ENCODE measurements around the gene MAML2. TPM values are rescaled to one million over a fixed set of nuclear protein-coding genes. Genes with fewer than 3 reads are reported as not detected.

The MAML2 gene
- total RNA-seq, 1 donor = 48.2 TPM

DNA sequence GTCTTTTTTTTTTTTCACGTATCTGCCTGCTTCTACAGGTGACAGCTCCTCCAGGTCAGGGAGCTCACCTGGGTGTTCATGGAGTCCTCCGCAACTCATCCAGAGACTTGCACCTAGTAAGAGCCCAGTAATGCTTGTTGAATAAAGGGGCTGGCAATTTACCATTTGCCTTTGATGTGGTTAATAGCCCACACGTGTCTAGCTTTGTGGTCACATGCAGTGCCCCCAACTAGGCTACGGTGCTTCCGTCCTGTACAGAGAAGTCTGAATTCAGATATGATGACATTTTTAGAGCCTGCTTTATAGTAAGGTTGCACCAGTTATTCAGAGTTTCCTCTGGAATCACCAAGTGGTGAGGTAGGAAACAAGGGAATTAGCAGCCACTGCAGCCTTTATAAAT is 219.7 kb downstream of the MAML2 start:
- no peaks in the 10 kb centered on the region for H3K27me3 ChIP-seq (ENCODE audit: insufficient read depth, low read length)
- H3K9me3 ChIP-seq (ENCODE audit: low read depth, low read length) = no peaks in the 10 kb centered on the region

DNA sequence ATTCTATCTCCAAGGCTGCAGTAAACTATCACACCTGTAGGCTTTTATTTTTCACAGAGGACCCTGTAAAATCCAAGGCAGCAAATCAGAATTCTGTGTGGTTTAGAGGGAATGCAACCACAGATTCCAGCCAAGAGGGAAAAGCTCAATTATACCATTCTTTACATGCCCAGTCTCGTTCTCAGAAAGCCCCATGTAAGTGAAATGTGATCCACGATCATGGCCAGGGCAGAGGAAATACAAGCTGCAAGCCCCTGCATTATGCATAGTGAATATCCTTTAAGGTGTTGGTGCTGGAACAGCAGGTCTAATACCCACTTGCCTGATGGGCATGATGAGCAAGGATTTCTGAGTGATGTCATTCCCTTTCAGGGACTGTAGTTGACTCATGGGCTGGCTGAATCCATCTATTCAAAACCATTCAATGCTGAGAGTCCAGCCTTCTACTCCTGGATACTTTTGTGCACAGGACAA is 220.4 kb downstream of the MAML2 start:
- H3K9me3 ChIP-seq (ENCODE audit: low read depth, low read length) = no peaks in the 10 kb centered on the region
- no peak overlapping the region for H3K4me3 ChIP-seq (ENCODE audit: low read length)
- H3K27me3 ChIP-seq (ENCODE audit: insufficient read depth, low read length) = no peaks in the 10 kb centered on the region
- peaks cover 3% of the 10 kb centered on the region for H3K4me1 ChIP-seq (ENCODE audit: insufficient read depth, low read length)

More for the DNA sequence above, 219.7 kb downstream of the MAML2 start:
- peaks cover 3% of the 10 kb centered on the region for H3K4me1 ChIP-seq (ENCODE audit: insufficient read depth, low read length)
- no peak overlapping the region for H3K4me3 ChIP-seq (ENCODE audit: low read length)

DNA sequence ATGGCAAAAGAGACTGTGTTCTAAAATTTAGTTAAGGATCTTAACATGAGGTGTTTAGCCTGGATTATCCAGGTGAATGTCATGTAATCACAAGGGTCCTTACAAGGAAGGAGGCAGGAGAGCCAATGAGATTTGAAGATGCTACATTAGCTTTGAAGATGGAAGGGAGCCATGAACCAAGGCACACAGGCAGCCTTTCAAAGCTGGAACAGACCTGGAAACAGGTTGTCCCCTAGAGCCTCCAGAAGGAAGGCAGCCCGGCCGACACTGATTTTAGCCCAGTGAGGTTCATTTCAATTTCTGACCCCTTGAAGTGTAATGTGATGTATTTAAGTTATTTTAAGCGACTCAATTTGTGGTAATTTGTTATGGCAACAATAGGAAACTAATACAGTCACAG is 223.8 kb downstream of the MAML2 start:
- Histone ChIP-seq H3K27me3 (ENCODE audit: insufficient read depth, low read length) (no peaks in the 10 kb centered on the region), H3K4me1 (ENCODE audit: insufficient read depth, low read length) (no peaks in the 10 kb centered on the region), H3K9me3 (ENCODE audit: low read depth, low read length) (no peaks in the 10 kb centered on the region), H3K4me3 (ENCODE audit: low read length) (no peak overlapping the region)

DNA sequence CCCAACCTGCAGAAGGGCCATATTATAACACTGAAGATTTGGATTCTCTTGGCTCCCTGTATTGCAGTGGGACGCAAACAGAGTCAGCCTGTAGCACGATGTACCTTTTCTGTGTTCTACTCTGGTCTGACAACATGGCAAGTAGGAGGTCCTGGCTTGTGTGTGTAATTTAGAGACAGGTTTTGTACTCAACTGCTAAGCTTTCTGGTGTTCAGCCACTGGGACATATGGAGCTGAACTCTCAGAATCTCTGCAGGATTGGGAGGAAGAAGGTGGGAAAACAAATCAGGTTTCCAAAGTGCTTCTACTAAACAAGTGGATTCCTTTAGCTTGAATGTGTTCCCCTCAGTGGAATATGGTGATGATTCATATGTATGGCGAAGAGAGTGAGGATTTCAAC is 226.6 kb downstream of the MAML2 start:
- no peaks in the 10 kb centered on the region for H3K4me1 ChIP-seq (ENCODE audit: insufficient read depth, low read length)

DNA sequence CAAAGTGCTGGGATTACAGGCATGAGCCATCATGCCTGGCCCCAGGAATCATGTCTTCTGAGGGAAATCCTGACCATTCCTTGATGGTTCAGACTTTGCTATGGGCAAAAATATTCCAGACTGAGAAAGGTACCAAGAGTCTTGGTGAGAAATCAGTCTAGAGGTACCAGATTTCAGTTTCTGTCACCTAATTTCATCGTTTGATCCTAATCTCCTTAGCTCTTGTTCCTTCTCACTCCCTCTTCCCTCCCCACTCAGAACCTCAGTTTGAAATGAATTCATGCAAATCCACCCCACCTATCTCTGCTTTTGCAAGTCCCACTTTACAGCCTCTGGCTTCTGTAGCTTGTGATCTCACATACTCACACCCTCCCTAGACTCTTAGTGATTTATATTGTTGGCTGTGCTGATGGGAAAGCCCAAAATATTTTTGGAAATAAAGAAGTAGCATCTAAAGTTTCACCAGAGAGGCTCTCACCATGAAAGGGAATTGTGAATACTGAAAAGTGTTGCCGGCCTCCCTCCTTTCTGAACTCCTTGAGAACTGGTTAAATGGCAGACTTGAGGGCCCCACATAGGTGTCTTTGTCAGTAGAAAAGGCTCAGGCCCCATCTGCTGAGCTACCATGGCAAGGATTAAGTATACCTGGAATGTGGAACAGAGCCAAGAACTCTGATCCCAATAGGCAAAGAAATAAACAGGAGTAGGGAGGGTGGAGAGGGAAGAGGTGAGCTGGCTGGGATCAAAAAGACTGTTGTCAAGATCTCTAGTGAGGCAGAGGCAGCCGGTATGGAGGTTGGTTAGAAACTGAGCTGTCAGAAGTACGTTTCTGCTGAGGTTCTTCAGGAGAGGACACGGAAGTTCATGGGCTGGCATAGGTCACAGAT is 228.6 kb downstream of the MAML2 start:
- Histone ChIP-seq H3K4me3 (ENCODE audit: low read length) (no peak overlapping the region), H3K9me3 (ENCODE audit: low read depth, low read length) (no peaks in the 10 kb centered on the region), H3K4me1 (ENCODE audit: insufficient read depth, low read length) (no peaks in the 10 kb centered on the region), H3K27me3 (ENCODE audit: insufficient read depth, low read length) (no peaks in the 10 kb centered on the region)

More for the DNA sequence above, 226.6 kb downstream of the MAML2 start:
- Histone ChIP-seq H3K27me3 (ENCODE audit: insufficient read depth, low read length) (no peaks in the 10 kb centered on the region), H3K9me3 (ENCODE audit: low read depth, low read length) (no peaks in the 10 kb centered on the region), H3K4me3 (ENCODE audit: low read length) (no peak overlapping the region)

DNA sequence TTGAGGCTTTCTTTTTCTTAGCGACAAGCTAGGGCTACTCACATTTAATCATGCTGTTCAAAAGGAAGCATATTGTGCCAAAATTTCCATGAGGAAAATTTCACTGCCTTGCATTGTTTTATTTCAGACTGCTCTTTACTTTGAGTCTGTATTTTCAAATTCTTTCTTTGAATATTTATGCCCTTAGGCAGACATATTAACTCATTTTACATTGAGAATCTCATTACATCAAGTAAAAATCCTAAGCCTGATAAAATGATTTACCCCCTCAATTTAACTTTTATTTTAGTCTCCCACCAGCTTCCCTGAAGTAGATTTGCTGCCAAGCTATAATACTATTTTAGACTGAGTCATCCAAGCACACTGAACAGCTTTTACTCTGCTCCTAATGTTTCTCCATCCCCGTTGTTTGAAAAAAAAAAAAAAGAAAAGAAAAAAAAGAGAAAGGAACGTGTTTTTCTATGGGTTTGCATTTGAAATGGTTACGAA is 229.8 kb downstream of the MAML2 start:
- H3K9me3 ChIP-seq (ENCODE audit: low read depth, low read length) = no peaks in the 10 kb centered on the region
- no peaks in the 10 kb centered on the region for H3K27me3 ChIP-seq (ENCODE audit: insufficient read depth, low read length)

DNA sequence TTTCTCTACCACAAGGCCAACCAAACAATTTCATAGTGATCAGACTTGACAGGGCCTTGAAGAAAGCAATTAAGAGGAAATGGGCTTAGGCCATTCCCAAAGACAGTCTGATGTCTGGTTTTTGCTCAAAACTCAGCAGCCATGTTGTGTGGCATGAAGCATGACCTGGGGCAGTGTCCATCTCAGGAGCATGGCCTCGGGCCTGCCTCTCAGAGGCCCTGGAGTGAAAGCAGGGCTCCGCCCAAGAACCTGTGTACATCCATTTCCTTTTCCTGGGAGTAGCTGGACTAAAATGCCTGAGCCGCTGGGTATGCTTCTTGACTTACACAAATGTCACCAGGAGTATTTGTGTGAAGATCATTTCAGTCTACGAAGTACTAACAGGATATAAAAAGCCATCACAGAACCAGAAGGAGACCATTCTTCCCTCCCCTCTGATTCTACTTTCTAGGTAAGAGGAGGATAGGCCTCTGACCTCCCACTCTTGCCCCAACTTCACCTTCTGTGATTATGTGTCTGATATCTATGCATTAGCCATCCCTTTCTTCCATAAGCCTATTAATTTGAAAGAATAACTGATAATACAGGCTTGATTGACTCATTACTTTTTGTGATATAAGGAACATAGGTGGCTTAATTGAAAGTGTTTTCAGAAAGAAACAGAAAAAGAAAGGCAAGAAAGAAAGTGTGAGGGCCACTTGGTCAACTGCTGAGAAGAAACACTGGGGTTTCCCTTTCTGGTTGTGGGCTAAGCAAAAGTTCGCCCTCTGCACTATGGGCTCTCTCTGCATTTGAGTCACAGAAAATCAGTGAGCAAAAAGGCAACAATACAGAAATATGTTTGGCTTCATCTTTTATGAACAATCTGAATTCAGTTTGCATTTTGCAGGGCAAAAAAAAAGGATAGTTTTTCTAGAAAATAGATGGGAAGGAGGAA is 230.5 kb downstream of the MAML2 start:
- Histone ChIP-seq H3K9me3 (ENCODE audit: low read depth, low read length) (no peaks in the 10 kb centered on the region), H3K27me3 (ENCODE audit: insufficient read depth, low read length) (no peaks in the 10 kb centered on the region), H3K4me3 (ENCODE audit: low read length) (no peak overlapping the region), H3K4me1 (ENCODE audit: insufficient read depth, low read length) (no peaks in the 10 kb centered on the region)

More for the DNA sequence above, 229.8 kb downstream of the MAML2 start:
- H3K4me3 ChIP-seq (ENCODE audit: low read length) = no peak overlapping the region
- H3K4me1 ChIP-seq (ENCODE audit: insufficient read depth, low read length) = no peaks in the 10 kb centered on the region

DNA sequence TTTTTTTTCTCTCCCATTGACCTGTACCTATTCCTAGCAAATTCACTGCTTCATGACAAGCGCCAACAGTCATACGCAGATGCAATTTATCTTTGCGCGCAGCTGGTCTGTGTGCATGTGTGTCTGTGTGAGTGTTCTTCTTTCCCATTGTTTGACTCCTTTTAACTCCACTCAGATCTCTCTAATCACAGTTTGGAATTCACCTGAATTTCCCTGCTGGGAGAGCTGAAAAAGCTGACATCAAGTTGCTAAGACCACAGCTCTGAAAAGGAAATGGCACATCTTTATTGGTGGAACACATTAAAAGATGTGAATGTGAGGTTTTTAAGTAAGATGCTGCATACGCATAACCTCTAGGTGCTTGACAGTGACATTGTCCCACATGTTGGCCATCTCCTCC is 231.7 kb downstream of the MAML2 start:
- Histone ChIP-seq H3K4me1 (ENCODE audit: insufficient read depth, low read length) (no peaks in the 10 kb centered on the region), H3K27me3 (ENCODE audit: insufficient read depth, low read length) (no peaks in the 10 kb centered on the region), H3K4me3 (ENCODE audit: low read length) (no peak overlapping the region), H3K9me3 (ENCODE audit: low read depth, low read length) (no peaks in the 10 kb centered on the region)

DNA sequence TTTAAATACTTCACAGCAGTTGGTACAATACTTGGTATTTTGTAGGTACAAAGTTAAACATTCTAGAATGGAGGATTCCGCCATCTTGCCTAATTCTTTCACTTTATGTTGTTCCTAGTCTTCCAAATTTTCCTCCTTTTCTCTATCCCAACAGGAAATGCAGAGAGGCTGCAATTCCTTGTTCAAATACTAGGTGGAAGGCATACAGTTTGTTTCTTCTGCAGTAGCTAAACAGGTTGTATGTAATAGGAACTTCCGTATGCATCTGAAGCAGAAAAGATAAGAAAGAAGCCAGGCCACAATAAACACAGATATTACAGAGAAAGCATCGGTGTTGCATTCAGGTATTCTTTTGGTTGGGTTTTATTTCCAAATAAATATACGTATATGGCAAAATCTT is 232.7 kb downstream of the MAML2 start:
- Histone ChIP-seq H3K4me1 (ENCODE audit: insufficient read depth, low read length) (no peaks in the 10 kb centered on the region), H3K27me3 (ENCODE audit: insufficient read depth, low read length) (no peaks in the 10 kb centered on the region), H3K4me3 (ENCODE audit: low read length) (no peak overlapping the region)

DNA sequence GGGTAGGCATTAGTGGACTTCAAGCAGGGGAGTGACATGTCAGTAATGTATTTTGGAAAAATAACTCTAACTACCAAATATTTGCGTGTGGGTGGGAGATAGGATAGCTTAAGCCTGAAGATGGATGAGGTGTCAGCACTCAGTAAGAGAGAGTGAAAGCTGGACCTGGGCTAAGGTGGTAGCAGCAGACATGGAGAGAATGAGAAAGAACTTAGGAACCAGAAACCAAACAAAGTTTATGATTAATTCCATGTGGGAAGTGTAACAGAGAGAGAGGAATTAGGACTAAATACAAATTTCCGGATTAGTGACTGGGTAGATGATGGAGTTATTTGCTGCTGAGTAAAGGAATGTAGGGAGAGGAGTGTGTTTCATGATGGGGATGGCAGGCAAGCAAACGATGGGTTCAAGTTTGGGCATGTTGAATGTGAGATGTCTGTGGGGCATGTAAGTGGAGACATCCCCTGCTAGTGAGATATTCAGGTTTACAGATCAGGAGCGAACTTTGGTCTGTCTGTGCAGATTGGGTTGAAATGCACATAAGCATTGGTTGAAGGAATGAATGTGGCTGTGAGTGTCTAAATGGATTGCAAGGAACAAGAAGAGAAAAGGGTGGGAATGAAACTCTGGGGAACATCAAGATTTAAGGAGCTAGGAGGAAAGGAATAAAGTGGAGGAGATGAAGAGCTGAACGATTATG is 233.5 kb downstream of the MAML2 start:
- Histone ChIP-seq H3K4me3 (ENCODE audit: low read length) (no peak overlapping the region), H3K9me3 (ENCODE audit: low read depth, low read length) (no peaks in the 10 kb centered on the region), H3K4me1 (ENCODE audit: insufficient read depth, low read length) (no peaks in the 10 kb centered on the region), H3K27me3 (ENCODE audit: insufficient read depth, low read length) (no peaks in the 10 kb centered on the region)

More for the DNA sequence above, 232.7 kb downstream of the MAML2 start:
- no peaks in the 10 kb centered on the region for H3K9me3 ChIP-seq (ENCODE audit: low read depth, low read length)

DNA sequence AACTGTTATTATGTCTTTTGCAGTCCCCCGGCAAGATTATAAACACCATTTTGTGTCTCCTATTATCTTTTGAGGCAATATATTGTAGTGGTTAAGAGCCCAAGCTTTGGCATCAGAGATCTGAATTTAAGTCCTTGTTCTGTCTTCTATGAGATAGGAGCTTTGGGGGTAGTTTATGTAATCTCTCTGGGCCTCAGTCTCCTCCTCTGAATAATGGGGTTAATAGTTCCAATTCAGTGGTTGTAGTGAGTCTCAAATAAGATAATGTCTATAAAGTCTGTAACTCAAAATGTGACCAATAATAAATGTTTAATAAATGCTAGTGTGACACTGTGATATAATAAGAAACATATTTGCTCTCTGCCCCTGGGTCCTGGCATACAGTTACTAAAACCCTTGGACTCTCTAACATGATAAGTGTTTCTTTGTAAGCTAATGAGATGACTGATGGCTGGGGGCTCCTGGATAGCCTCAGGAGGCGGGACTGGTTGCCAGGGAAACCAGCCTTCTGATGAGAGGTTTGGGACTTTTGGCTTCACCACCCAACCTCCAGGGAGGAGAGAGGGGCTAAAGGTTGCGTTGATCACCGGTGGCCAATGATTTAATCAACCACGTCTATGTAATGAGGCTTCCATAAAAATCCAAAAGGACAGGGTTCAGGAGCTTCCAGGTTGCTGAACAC is 235.7 kb downstream of the MAML2 start:
- Histone ChIP-seq H3K9me3 (ENCODE audit: low read depth, low read length) (no peaks in the 10 kb centered on the region), H3K27me3 (ENCODE audit: insufficient read depth, low read length) (no peaks in the 10 kb centered on the region), H3K4me3 (ENCODE audit: low read length) (no peak overlapping the region), H3K4me1 (ENCODE audit: insufficient read depth, low read length) (no peaks in the 10 kb centered on the region)

DNA sequence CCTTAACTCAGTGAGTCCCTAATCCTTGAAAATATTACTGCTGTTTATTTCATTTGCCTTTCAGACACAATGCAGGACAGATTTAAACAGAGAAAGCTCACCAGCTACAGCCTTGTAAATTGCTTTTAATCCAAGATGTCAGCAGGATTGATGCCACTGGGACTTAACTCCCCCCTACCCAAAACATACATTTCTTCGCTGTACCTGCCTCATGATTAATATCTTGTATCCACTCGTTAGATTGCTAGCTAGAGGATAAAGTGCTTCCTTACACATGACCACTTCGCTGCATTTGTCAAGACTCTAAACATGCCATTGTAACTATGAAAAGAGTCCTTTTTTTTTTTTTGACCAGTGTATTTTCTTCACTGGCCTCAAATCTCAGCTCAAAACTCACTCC is 236.3 kb downstream of the MAML2 start:
- Histone ChIP-seq H3K9me3 (ENCODE audit: low read depth, low read length) (no peaks in the 10 kb centered on the region), H3K4me3 (ENCODE audit: low read length) (no peak overlapping the region), H3K4me1 (ENCODE audit: insufficient read depth, low read length) (no peaks in the 10 kb centered on the region), H3K27me3 (ENCODE audit: insufficient read depth, low read length) (no peaks in the 10 kb centered on the region)

DNA sequence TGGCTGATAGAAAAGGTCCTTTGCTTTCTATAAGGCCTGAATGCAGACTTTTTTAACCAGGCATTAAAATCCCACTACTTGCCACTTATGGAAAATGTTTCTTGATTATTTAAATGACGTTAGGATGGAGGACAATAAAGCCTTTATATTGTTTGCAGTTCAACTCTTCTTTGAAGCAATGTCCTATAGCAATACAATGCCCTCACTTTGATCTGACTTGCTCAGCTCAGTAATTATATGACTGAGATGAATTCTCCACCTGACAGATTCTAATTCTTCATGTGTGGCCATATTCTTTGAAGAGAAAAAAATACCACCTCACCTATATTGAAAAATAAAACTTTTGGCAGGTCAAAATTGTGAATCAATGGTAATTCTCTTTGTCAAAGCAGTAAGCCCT is 237.1 kb downstream of the MAML2 start:
- H3K4me1 ChIP-seq (ENCODE audit: insufficient read depth, low read length) = no peaks in the 10 kb centered on the region
- no peaks in the 10 kb centered on the region for H3K27me3 ChIP-seq (ENCODE audit: insufficient read depth, low read length)
- no peaks in the 10 kb centered on the region for H3K9me3 ChIP-seq (ENCODE audit: low read depth, low read length)
- H3K4me3 ChIP-seq (ENCODE audit: low read length) = no peak overlapping the region

DNA sequence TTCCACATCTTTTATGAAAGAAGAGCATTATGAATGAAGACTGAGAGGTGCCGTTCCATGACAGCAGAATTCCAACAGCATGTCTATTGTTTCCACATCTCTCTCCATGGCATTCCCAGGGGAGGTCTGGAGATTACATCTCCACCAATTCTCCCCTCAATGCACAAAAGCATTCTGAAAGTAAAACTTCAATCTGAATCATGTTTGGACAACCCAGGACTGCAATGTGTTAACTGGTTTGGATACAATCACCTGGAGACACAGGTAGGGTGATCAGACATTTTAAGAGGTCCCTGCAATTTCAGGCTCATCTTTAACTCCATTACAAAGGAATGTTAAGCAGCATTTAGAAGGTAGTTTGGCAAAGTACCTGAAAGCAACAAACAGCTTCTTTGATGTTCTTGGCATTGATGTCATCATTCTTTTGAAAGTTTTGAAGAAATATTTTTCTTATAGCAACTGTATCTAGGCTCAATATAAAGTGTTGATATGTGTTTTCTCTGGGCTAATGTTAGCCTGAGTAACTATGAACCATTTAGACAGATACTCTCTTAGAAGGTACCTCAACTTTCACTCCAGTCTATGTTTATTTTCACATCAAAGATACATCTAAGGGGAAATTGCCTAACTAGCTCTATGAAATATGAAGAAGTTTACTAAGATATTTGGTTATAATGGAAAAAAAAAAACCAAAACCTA is 237.6 kb downstream of the MAML2 start:
- H3K4me3 ChIP-seq (ENCODE audit: low read length) = no peak overlapping the region
- H3K4me1 ChIP-seq (ENCODE audit: insufficient read depth, low read length) = no peaks in the 10 kb centered on the region
- H3K9me3 ChIP-seq (ENCODE audit: low read depth, low read length) = no peaks in the 10 kb centered on the region
- H3K27me3 ChIP-seq (ENCODE audit: insufficient read depth, low read length) = no peaks in the 10 kb centered on the region

Data from mononuclear cell (primary cell).